ENCODE data around the gene ISM2. TPM values are rescaled to one million over a fixed set of nuclear protein-coding genes. Genes with fewer than 3 reads are reported as not detected.

Gene ISM2
- total and polyA plus RNA-seq, 2 of the 8 experiments (the other 6 are each of a cell fraction or from before 2014, with no cell fraction given): 0.52 to 0.79 TPM

- no peak for TF ChIP-seq RAD21 (IDR thresholded peaks at IDR 0.05 in 1 of 2, conservative IDR thresholded peaks at IDR 0.05 in 1 of 2; ENCODE audit: low read depth in 2 of 2, low read length in 2 of 2)
- TF ChIP-seq HDAC2 (IDR thresholded peaks at IDR 0.05; ENCODE audit: borderline replicate concordance in 1 of 2, low read depth in 2 of 2, low read length in 2 of 2): no peak
- TF ChIP-seq ASH2L (IDR thresholded peaks at IDR 0.05; ENCODE audit: low read length): no peak
- TF ChIP-seq SP2 (IDR thresholded peaks at IDR 0.05; ENCODE audit: low read length): no peak
- TF ChIP-seq CHD2 (IDR thresholded peaks at IDR 0.05; ENCODE audit: low read length): no peak
- TF ChIP-seq POU5F1 (IDR thresholded peaks at IDR 0.05; ENCODE audit: low read depth, low read length): no peak
Observed at GRCh38 chr14:77490347-77490986, 8.1 kb downstream of the ISM2 start (continued).

Measured in H1 (cell line).